ENCODE measurements around the gene FAM237B. TPM values are rescaled to one million over a fixed set of nuclear protein-coding genes. Genes with fewer than 3 reads are reported as not detected.

FAM237B gene
- total and polyA plus RNA-seq, 11 donors: not detected

Other genes starting within 250 kb of the FAM237B start
- 1 to 10 TPM in 4 of 9 donors, under 1 TPM in 5; 0.49 to 8.3 (median 0.92) TPM for gene STEAP1, start 166.8 kb downstream of the FAM237B start, total RNA-seq
- under 1 TPM; 0.34 to 0.82 TPM for gene STEAP1, start 166.8 kb downstream of the FAM237B start, polyA plus RNA-seq
- 10 to 100 TPM in 3 of 9 donors, 1 to 10 TPM in 6; 6.2 to 16.7 (median 9.1) TPM for gene STEAP2, start 109.6 kb downstream of the FAM237B start, total RNA-seq
- gene STEAP2, start 109.6 kb downstream of the FAM237B start, polyA plus RNA-seq: 1 to 10 TPM; 1.4 to 4.1 TPM
- 1 to 10 TPM; 1.3 to 4.5 (median 2.7) TPM for gene CFAP69, start 76.1 kb downstream of the FAM237B start, total RNA-seq
- gene CFAP69, start 76.1 kb downstream of the FAM237B start, polyA plus RNA-seq: 1 to 10 TPM; 1.0 to 1.3 TPM
- gene GTPBP10, start 25.4 kb upstream of the FAM237B start, total RNA-seq: 10 to 100 TPM in 8 of 9 donors, 1 to 10 TPM in 1; 8.2 to 28.4 (median 20.0) TPM
- gene GTPBP10, start 25.4 kb upstream of the FAM237B start, polyA plus RNA-seq: 10 to 100 TPM; 15.5 to 16.8 TPM
- 10 to 100 TPM; 20.7 to 45.2 (median 32.2) TPM for gene CLDN12, start 82.2 kb upstream of the FAM237B start, total RNA-seq
- 10 to 100 TPM; 22.3 to 23.6 TPM for gene CLDN12, start 82.2 kb upstream of the FAM237B start, polyA plus RNA-seq
- not detected for gene PTTG1IP2, start 148.3 kb upstream of the FAM237B start, total RNA-seq
- gene PTTG1IP2, start 148.3 kb upstream of the FAM237B start, polyA plus RNA-seq: not detected